Parathyroid adenoma (tissue), 2 donors: ENCODE measurements around the gene TRIM38.

Experiments used
- H2AFZ ChIP-seq: fragments of 300-600 bp; sonication (generic); one replicate; pipeline ENCODE4 v1.7.0; 2017; ENCODE audit warnings: antibody characterized with exemption, mild to moderate bottlenecking
- H3K27ac ChIP-seq: fragments of 300-600 bp; sonication (generic); one replicate; pipeline ENCODE4 v1.7.0; 2017
- H3K27me3 ChIP-seq: fragments of 300-600 bp; sonication (generic); one replicate; pipeline ENCODE4 v1.7.0; 2017; ENCODE audit warnings: low read length; ENCODE audit not compliant: control insufficient read depth, insufficient read depth
- H3K36me3 ChIP-seq: fragments of 300-600 bp; sonication (generic); one replicate; pipeline ENCODE4 v1.7.0; 2017; ENCODE audit warnings: low read length; ENCODE audit not compliant: control insufficient read depth, insufficient read depth
- H3K4me1 ChIP-seq: fragments of 300-600 bp; sonication (generic); one replicate; pipeline ENCODE4 v1.7.0; 2017; ENCODE audit warnings: control low read depth
- H3K4me2 ChIP-seq: fragments of 300-600 bp; sonication (generic); one replicate; pipeline ENCODE4 v1.7.0; 2017; ENCODE audit warnings: low read length
- H3K4me3 ChIP-seq: fragments of 300-600 bp; sonication (generic); one replicate; pipeline ENCODE4 v1.7.0; 2017; ENCODE audit warnings: low read depth, low read length
- H3K79me2 ChIP-seq: fragments of 300-600 bp; sonication (generic); one replicate; pipeline ENCODE4 v1.7.0; 2017; ENCODE audit warnings: control low read depth
- H3K9ac ChIP-seq: fragments of 300-600 bp; sonication (generic); one replicate; pipeline ENCODE4 v1.7.0; 2017; ENCODE audit warnings: mild to moderate bottlenecking
- H3K9me3 ChIP-seq: fragments of 300-600 bp; sonication (generic); one replicate; pipeline ENCODE4 v1.7.0; 2017; ENCODE audit warnings: low read length; ENCODE audit not compliant: control insufficient read depth
- TF ChIP-seq, protein P1 (sequence below): fragments of 300-600 bp; sonication (generic); IDR thresholded peaks from one replicate; pipeline ENCODE4 v1.7.0; 2017; ENCODE audit warnings: antibody characterized with exemption, mild to moderate bottlenecking
- donor health status: primary hyperparathyroidism.

The TRIM38 gene

DNA sequence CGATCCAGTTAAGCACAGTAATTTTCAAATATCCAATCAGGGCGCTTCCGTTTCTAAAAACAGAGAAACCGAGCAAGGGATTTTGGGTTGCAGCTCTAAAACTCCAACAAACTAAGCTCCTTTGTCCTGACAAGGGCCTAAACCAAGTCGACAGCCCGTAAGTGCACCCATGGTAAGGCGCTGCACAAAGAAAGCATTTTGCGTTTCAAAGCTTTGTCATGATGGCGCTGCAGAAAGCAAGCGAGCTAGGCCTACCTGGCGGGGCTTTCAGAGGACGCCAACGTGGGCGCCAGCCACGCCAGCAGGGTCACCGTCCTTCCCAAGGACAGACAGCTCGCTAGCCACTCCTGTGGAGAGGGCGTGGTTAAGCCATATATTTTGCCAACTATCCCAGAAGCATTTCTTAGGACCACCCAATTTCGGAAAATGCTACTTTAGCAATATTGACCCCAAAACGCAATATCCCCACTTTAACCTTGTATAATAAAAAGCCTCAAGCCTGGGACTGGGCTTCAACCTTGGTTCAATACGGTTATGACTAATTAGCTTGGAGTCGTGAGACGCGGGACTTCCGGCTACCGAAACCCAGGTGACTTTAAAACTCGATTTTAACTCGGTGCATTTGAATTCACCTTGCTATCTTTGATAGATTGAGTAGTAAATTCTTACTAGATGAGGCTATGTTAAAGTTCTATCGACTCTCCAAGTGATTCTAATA, 53.8 kb downstream of the TRIM38 start:
- no peaks in the 10 kb centered on the region for H3K27me3 ChIP-seq
- peak overlapping the region; percentile 16 for H3K4me2 ChIP-seq
- H2AFZ ChIP-seq: no peak overlapping the region
- H3K4me1 ChIP-seq: peaks cover 8% of the 10 kb centered on the region
- no peak overlapping the region for H3K27ac ChIP-seq
- TF ChIP-seq, protein P1, sequence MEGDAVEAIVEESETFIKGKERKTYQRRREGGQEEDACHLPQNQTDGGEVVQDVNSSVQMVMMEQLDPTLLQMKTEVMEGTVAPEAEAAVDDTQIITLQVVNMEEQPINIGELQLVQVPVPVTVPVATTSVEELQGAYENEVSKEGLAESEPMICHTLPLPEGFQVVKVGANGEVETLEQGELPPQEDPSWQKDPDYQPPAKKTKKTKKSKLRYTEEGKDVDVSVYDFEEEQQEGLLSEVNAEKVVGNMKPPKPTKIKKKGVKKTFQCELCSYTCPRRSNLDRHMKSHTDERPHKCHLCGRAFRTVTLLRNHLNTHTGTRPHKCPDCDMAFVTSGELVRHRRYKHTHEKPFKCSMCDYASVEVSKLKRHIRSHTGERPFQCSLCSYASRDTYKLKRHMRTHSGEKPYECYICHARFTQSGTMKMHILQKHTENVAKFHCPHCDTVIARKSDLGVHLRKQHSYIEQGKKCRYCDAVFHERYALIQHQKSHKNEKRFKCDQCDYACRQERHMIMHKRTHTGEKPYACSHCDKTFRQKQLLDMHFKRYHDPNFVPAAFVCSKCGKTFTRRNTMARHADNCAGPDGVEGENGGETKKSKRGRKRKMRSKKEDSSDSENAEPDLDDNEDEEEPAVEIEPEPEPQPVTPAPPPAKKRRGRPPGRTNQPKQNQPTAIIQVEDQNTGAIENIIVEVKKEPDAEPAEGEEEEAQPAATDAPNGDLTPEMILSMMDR: no peak
- H3K9ac ChIP-seq: no peak overlapping the region
- no peaks in the 10 kb centered on the region for H3K9me3 ChIP-seq
- H3K4me3 ChIP-seq: no peak overlapping the region
- no peaks in the 10 kb centered on the region for H3K36me3 ChIP-seq
- H3K79me2 ChIP-seq: no peaks in the 10 kb centered on the region

DNA sequence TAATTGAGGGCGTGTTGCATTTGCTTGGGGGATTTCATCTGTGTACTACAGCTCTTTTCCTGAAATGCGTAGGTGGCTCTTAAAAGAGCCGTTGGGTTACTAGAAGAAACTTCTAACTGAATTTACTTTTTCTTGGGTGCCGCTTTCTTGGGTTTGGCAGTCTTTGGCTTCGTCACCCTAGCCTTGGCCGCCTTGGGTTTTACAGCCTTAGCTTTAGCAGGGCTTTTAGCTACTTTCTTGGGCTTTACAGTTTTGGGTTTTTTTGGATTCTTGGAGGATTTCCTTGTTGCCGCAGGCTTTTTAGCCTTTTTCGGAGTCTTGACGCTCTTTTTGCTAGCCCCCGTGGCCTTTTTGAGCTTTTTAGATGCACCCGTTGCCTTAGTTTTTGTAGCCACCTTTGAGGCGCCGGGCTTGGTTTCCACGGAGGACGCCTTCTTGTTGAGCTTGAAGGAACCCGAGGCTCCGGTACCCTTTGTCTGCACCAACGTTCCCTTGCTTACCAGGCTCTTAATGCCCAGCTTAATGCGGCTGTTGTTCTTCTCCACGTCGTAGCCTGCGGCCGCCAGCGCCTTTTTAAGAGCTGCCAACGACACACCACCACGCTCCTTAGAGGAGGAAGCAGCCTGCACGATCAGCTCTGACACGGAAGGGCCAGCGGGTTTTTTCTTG, 54.5 kb downstream of the TRIM38 start:
- H3K9me3 ChIP-seq: no peaks in the 10 kb centered on the region
- no peak overlapping the region for H3K4me3 ChIP-seq
- no peak overlapping the region for H3K27ac ChIP-seq

DNA sequence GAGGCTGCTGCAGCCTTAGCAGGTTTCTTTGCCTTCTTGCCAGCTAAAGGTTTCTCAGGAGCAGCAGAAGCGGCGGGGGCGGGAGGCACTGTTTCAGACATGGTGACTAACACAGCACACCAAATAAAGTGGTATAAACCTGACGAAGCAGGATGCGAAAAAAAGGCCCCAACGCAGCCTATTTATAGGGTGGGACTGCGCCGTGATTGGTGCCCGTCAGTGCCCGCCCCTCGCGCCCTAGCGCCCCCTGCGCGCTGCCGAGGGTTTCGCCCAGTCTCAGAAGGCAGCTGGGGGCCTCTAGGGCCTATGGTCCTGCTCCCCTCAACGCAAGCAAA, 55.0 kb downstream of the TRIM38 start:
- Histone ChIP-seq H3K27ac (no peak overlapping the region), H3K4me2 (peak overlapping the region; percentile 16), H3K79me2 (no peaks in the 10 kb centered on the region), H2AFZ (peak overlapping the region; percentile 61), H3K9ac (no peak overlapping the region), H3K27me3 (no peaks in the 10 kb centered on the region), H3K4me1 (peaks cover 8% of the 10 kb centered on the region), H3K4me3 (no peak overlapping the region), H3K36me3 (no peaks in the 10 kb centered on the region), H3K9me3 (no peaks in the 10 kb centered on the region)
- TF ChIP-seq, protein P1: no peak

More for the DNA sequence above, 54.5 kb downstream of the TRIM38 start:
- H3K4me1 ChIP-seq: peaks cover 8% of the 10 kb centered on the region
- H3K9ac ChIP-seq: no peak overlapping the region
- TF ChIP-seq, protein P1: no peak
- no peaks in the 10 kb centered on the region for H3K27me3 ChIP-seq
- peak overlapping the region; percentile 61 for H2AFZ ChIP-seq
- peak overlapping the region; percentile 16 for H3K4me2 ChIP-seq
- H3K79me2 ChIP-seq: no peaks in the 10 kb centered on the region
- H3K36me3 ChIP-seq: no peaks in the 10 kb centered on the region

DNA sequence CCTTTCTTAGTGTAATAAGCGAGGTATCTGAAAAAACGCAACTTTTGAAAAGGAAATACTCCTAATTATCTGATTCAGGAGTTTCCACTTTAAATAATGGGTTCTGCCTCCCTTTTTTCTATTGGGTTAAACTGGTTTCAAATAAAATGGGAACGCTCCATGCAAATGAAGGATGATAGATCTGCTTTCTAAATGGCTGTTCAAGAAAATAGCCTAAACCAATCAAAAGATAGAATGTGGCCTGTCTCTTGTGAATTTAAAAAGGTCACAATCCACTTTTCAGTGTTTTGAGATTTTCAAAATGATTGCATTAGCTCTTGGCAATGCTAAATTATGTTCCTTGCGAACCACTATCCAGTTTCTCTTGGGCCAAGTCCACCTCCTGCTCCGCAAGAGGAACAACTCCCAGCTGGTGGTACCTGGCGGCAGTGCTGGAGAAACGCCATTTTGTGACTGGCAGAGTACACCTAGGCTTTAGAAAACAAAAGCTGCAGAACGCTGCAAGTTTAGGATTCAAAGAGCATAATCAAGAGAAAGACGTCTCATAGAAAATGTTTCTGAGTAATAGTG, 56.7 kb downstream of the TRIM38 start:
- Histone ChIP-seq H3K36me3 (no peaks in the 10 kb centered on the region), H3K4me3 (no peak overlapping the region), H3K27ac (no peak overlapping the region), H3K27me3 (no peaks in the 10 kb centered on the region), H3K4me2 (no peak overlapping the region), H3K4me1 (peaks cover 6% of the 10 kb centered on the region), H3K79me2 (no peaks in the 10 kb centered on the region), H2AFZ (no peak overlapping the region), H3K9me3 (no peaks in the 10 kb centered on the region), H3K9ac (no peak overlapping the region)
- TF ChIP-seq, protein P1: no peak
